ENCODE measurements around the gene SERGEF.

Gene SERGEF

GRCh38 chr11:17750801-17751165 is 262.1 kb downstream of the SERGEF start:
- DNase-seq, result no peak
- in situ Hi-C loops (cut with HindIII; ENCODE audit: low pct_ligation_motif_present, low pct_unique_long_range_greater_than_20kb, low sequenced_read_pairs), result no loop called here

- in situ Hi-C loops (cut with HindIII; ENCODE audit: low pct_ligation_motif_present, low pct_unique_long_range_greater_than_20kb, low sequenced_read_pairs), result no loop called here
- DNase-seq, result no peak
Observed at GRCh38 chr11:17750013-17750800, 262.6 kb downstream of the SERGEF start.

GRCh38 chr11:17748761-17749721 is 263.8 kb downstream of the SERGEF start:
- in situ Hi-C loops (cut with HindIII; ENCODE audit: low pct_ligation_motif_present, low pct_unique_long_range_greater_than_20kb, low sequenced_read_pairs), result no loop called here
- DNase-seq, result no peak

- DNase-seq, result no peak
- in situ Hi-C loops (cut with HindIII; ENCODE audit: low pct_ligation_motif_present, low pct_unique_long_range_greater_than_20kb, low sequenced_read_pairs), result no loop called here
Observed at GRCh38 chr11:17748044-17748443, 264.8 kb downstream of the SERGEF start.

- in situ Hi-C loops (cut with HindIII; ENCODE audit: low pct_ligation_motif_present, low pct_unique_long_range_greater_than_20kb, low sequenced_read_pairs), result no loop called here
Observed at GRCh38 chr11:17747131-17747955, 265.5 kb downstream of the SERGEF start.

GRCh38 chr11:17746096-17746495 is 266.8 kb downstream of the SERGEF start:
- in situ Hi-C loops (cut with HindIII; ENCODE audit: low pct_ligation_motif_present, low pct_unique_long_range_greater_than_20kb, low sequenced_read_pairs), result no loop called here
- no peak for DNase-seq

More at GRCh38 chr11:17747131-17747955, 265.5 kb downstream of the SERGEF start:
- DNase-seq, result no peak

GRCh38 chr11:17745023-17745772 is 267.6 kb downstream of the SERGEF start:
- in situ Hi-C loops (cut with HindIII; ENCODE audit: low pct_ligation_motif_present, low pct_unique_long_range_greater_than_20kb, low sequenced_read_pairs), result no loop called here

GRCh38 chr11:17744151-17744940 is 268.5 kb downstream of the SERGEF start:
- no peak for DNase-seq
- in situ Hi-C loops (cut with HindIII; ENCODE audit: low pct_ligation_motif_present, low pct_unique_long_range_greater_than_20kb, low sequenced_read_pairs), result no loop called here

More at GRCh38 chr11:17745023-17745772, 267.6 kb downstream of the SERGEF start:
- DNase-seq, result no peak

- in situ Hi-C loops (cut with HindIII; ENCODE audit: low pct_ligation_motif_present, low pct_unique_long_range_greater_than_20kb, low sequenced_read_pairs), result no loop called here
- DNase-seq, result no peak
Observed at GRCh38 chr11:17743808-17744119, 269.1 kb downstream of the SERGEF start.

- in situ Hi-C loops (cut with HindIII; ENCODE audit: low pct_ligation_motif_present, low pct_unique_long_range_greater_than_20kb, low sequenced_read_pairs), result no loop called here
- no peak for DNase-seq
Observed at GRCh38 chr11:17743026-17743807, 269.6 kb downstream of the SERGEF start.

- in situ Hi-C loops (cut with HindIII; ENCODE audit: low pct_ligation_motif_present, low pct_unique_long_range_greater_than_20kb, low sequenced_read_pairs), result no loop called here
- no peak for DNase-seq
Observed at GRCh38 chr11:17742019-17742418, 270.8 kb downstream of the SERGEF start.

- in situ Hi-C loops (cut with HindIII; ENCODE audit: low pct_ligation_motif_present, low pct_unique_long_range_greater_than_20kb, low sequenced_read_pairs), result no loop called here
- DNase-seq, result no peak
Observed at GRCh38 chr11:17741487-17741886, 271.4 kb downstream of the SERGEF start.

GRCh38 chr11:17740649-17741235 is 272.1 kb downstream of the SERGEF start:
- in situ Hi-C loops (cut with HindIII; ENCODE audit: low pct_ligation_motif_present, low pct_unique_long_range_greater_than_20kb, low sequenced_read_pairs), result no loop called here
- DNase-seq, result no peak

GRCh38 chr11:17739945-17740338 is 272.9 kb downstream of the SERGEF start:
- DNase-seq, result no peak
- in situ Hi-C loops (cut with HindIII; ENCODE audit: low pct_ligation_motif_present, low pct_unique_long_range_greater_than_20kb, low sequenced_read_pairs), result no loop called here

- DNase-seq, result no peak
- in situ Hi-C loops (cut with HindIII; ENCODE audit: low pct_ligation_motif_present, low pct_unique_long_range_greater_than_20kb, low sequenced_read_pairs), result no loop called here
Observed at GRCh38 chr11:17738151-17738973, 274.5 kb downstream of the SERGEF start.
